Endodermal cell (in vitro differentiated cells): ENCODE measurements around the gene CARS1. TPM values are rescaled to one million over a fixed set of nuclear protein-coding genes. Genes with fewer than 3 reads are reported as not detected.

Experiments
- DNase-seq: peaks from one replicate; pipeline ENCODE4 v3.0.0-alpha.2; 2017
- H3K27ac ChIP-seq: 2 replicates; pipeline ENCODE4 v1.5.1; 2013; ENCODE audit warnings: mild to moderate bottlenecking, low read depth, low read length, moderate library complexity
- H3K27me3 ChIP-seq: 2 replicates; pipeline ENCODE4 v1.6.1; 2013; ENCODE audit warnings: mild to moderate bottlenecking, low read length, moderate library complexity; ENCODE audit not compliant: insufficient read depth, control insufficient read depth, poor library complexity, severe bottlenecking
- H3K36me3 ChIP-seq: 2 replicates; pipeline ENCODE4 v1.7.0; 2013; ENCODE audit warnings: mild to moderate bottlenecking, low read length, moderate library complexity; ENCODE audit not compliant: control insufficient read depth, insufficient read depth
- H3K4me1 ChIP-seq: one replicate; pipeline ENCODE4 v1.7.0; 2013; ENCODE audit warnings: low read length; ENCODE audit not compliant: control insufficient read depth, insufficient read depth
- H3K4me3 ChIP-seq: 2 replicates; pipeline ENCODE4 v1.5.1; 2013; ENCODE audit warnings: mild to moderate bottlenecking, low read length, moderate library complexity
- H3K9ac ChIP-seq: 2 replicates; pipeline ENCODE4 v1.6.1; 2013; ENCODE audit warnings: mild to moderate bottlenecking, low read length, moderate library complexity; ENCODE audit not compliant: poor library complexity, severe bottlenecking; ENCODE audit errors: extremely low read depth
- H3K9me3 ChIP-seq: 2 replicates; pipeline ENCODE4 v1.6.1; 2013; ENCODE audit warnings: mild to moderate bottlenecking, low read length, moderate library complexity; ENCODE audit not compliant: control insufficient read depth
- H3K27ac Mint-ChIP-seq: 2 replicates; pipeline ENCODE4 v1.8.0; 2020; ENCODE audit warnings: mixed read lengths
- H3K27me3 Mint-ChIP-seq: 2 replicates; pipeline ENCODE4 v1.8.0; 2021; ENCODE audit warnings: mild to moderate bottlenecking, mixed read lengths; ENCODE audit not compliant: insufficient read depth
- H3K36me3 Mint-ChIP-seq: 2 replicates; pipeline ENCODE4 v1.8.0; 2020; ENCODE audit warnings: low read depth, mixed read lengths
- H3K4me1 Mint-ChIP-seq: 2 replicates; pipeline ENCODE4 v1.8.0; 2020; ENCODE audit warnings: mixed read lengths
- H3K4me3 Mint-ChIP-seq: 2 replicates; pipeline ENCODE4 v1.8.0; 2020; ENCODE audit warnings: mild to moderate bottlenecking, moderate library complexity, mixed read lengths
- H3K9me3 Mint-ChIP-seq: 2 replicates; pipeline ENCODE4 v1.8.0; 2020; ENCODE audit warnings: mild to moderate bottlenecking, mixed read lengths
- CTCF ChIP-seq: fragments of 200-600 bp; sonication (generic); conservative IDR thresholded peaks from 2 replicates; pipeline ENCODE4 v1.5.0; 2021; ENCODE audit warnings: antibody characterized with exemption, mild to moderate bottlenecking
- WGBS, 2 experiments: methylation state at CpG; one replicate each; pipeline versions ENCODE4 v1.1.5 to v1.1.7; 2013; ENCODE audit warnings: missing lambda C conversion rate in 2 of 2, mixed read lengths in 1 of 2; ENCODE audit not compliant: insufficient coverage in 1 of 2, insufficient read length in 1 of 2; 5-methylcytosine and 5-hydroxymethylcytosine counted together
- total RNA-seq, 2 donors: library from RNA; stranded (reverse); fragmentation: NEBNext Ultra II Directional in 1 of 2; extraction: Animal tissue kit (Norgen Biotek cat#: 25700) in 1 of 2; gene quantifications; 2 replicates in 1 of 2; 3 replicates in 1 of 2; pipeline ENCODE4 v1.2.1, GENCODE V29; 2021

Gene CARS1
- total RNA-seq, 2 donors from 2014 or later, result 48.0 to 52.8 TPM

GRCh38 chr11:3086671-3087150, 29.5 kb upstream of the CARS1 start:
- no peak overlapping the region for H3K4me3 ChIP-seq
- WGBS, 2 experiments, result 94 to 100% methylated on average over 5 to 9 of the region's 9 CpGs
- Mint-ChIP-seq H3K27me3 (peaks cover 13% of the 10 kb centered on the region), H3K4me3 (no peak overlapping the region), H3K27ac (no peak overlapping the region), H3K4me1 (no peaks in the 10 kb centered on the region), H3K36me3 (no peaks in the 10 kb centered on the region), H3K9me3 (no peaks in the 10 kb centered on the region)
- no peak overlapping the region for H3K27ac ChIP-seq
- no peaks in the 10 kb centered on the region for H3K4me1 ChIP-seq
- no peak for DNase-seq
- no peak overlapping the region for H3K9ac ChIP-seq
- no peaks in the 10 kb centered on the region for H3K36me3 ChIP-seq
- TF ChIP-seq CTCF, result no peak
- no peaks in the 10 kb centered on the region for H3K27me3 ChIP-seq
- no peaks in the 10 kb centered on the region for H3K9me3 ChIP-seq

GRCh38 chr11:3086114-3086513, 28.9 kb upstream of the CARS1 start:
- Mint-ChIP-seq H3K4me3 (no peak overlapping the region), H3K27me3 (peaks cover 13% of the 10 kb centered on the region), H3K27ac (no peak overlapping the region), H3K4me1 (no peaks in the 10 kb centered on the region), H3K36me3 (no peaks in the 10 kb centered on the region), H3K9me3 (no peaks in the 10 kb centered on the region)
- H3K27ac ChIP-seq, result no peak overlapping the region
- no peak overlapping the region for H3K4me3 ChIP-seq
- no peaks in the 10 kb centered on the region for H3K9me3 ChIP-seq
- TF ChIP-seq CTCF, result no peak
- peak; percentile 35 for DNase-seq
- no peaks in the 10 kb centered on the region for H3K36me3 ChIP-seq
- no peaks in the 10 kb centered on the region for H3K27me3 ChIP-seq
- WGBS, 2 experiments, result 80 to 100% methylated on average over 1 to 8 of the region's 8 CpGs
- no peak overlapping the region for H3K9ac ChIP-seq
- H3K4me1 ChIP-seq, result no peaks in the 10 kb centered on the region

GRCh38 chr11:3085052-3085451, 27.8 kb upstream of the CARS1 start:
- Mint-ChIP-seq H3K27me3 (peaks cover 13% of the 10 kb centered on the region), H3K27ac (no peak overlapping the region), H3K4me3 (no peak overlapping the region), H3K4me1 (no peaks in the 10 kb centered on the region), H3K9me3 (no peaks in the 10 kb centered on the region), H3K36me3 (no peaks in the 10 kb centered on the region)
- Histone ChIP-seq H3K27ac (no peak overlapping the region), H3K4me3 (no peak overlapping the region), H3K9ac (no peak overlapping the region), H3K4me1 (no peaks in the 10 kb centered on the region), H3K36me3 (no peaks in the 10 kb centered on the region), H3K27me3 (no peaks in the 10 kb centered on the region), H3K9me3 (no peaks in the 10 kb centered on the region)
- 88 to 92% methylated on average over 5 of the region's 5 CpGs for WGBS, 2 experiments
- no peak for TF ChIP-seq CTCF
- no peak for DNase-seq
